GM18507 (cell line): Measurements from ENCODE around the gene WDR59.

Experiments
- DNase-seq: peaks from one replicate; pipeline ENCODE4 v3.0.0; 2011; ENCODE audit warnings: low read depth; ENCODE audit not compliant: insufficient read length; ENCODE audit errors: extremely low spot score
- FAIRE-seq: peaks from 2 replicates; lab custom pipeline; 2011; peaks lifted over from hg19 to GRCh38; lab: Jason Lieb, UNC

The WDR59 gene

DNA sequence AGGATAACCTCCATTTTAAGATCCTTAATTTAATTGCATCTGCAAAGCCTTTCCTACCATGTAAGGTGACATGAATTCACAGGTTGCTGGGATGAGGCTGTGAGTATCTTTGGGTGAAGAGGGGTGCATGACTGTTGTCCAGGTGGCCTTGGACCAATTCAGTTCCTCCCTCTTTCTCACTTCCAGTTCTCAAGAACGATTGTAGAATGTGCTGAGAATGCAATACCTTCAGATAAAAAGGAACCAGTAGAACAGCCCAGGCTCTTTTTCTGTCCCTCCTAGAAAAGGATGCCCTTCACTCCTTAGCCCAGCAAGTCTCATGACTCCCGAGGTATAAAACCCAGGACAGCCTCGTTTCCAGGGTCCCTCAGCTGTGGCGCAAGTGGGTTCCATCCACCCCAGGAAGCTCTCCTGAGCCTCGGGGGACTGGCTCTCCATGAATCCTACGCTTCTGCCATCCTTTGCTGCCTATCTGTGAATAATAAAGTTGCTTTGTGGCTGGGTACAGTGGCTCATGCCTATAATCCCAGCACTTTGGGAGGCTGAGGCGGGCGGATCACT lies 148.7 kb downstream of the WDR59 start:
- DNase-seq (no peak), FAIRE-seq (no peak)

DNA sequence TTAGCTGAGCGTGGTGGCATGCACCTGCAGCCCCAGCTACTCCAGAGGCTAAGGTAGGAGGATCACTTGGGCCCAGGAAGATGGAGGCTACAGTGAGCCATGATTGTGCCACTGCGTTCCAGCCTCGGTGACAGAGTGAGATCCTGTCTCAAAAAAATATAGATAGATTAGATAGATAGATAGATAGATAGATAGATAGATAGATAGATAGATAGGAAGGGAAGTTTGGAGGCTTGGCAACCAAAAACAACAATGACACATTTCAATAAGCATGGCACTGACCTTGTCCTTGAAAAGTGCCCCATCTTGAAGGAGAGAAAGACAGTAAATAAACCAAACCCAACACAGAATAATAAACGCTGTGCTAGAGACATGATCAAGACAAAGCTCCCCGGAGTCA lies 152.7 kb downstream of the WDR59 start:
- FAIRE-seq (no peak), DNase-seq (no peak)

DNA sequence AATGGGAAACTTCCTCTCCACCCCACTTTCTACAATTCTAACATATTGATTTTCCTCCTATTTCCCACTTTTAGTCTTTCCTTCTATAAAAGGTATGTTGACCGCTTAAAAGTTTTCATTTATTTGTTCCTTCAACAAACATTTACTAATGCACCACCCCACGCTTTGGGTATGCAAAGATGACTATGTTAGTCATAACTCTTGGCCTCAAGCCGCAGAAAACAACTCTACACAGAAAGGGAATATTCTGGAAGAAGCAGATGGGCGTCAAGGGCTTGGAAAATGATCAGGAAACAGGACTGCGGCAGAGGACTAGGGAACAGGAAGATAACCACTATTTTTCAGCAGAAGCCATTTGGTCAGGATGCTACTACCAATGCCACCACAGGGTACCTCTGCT lies 153.5 kb downstream of the WDR59 start:
- FAIRE-seq (no peak), DNase-seq (no peak)

DNA sequence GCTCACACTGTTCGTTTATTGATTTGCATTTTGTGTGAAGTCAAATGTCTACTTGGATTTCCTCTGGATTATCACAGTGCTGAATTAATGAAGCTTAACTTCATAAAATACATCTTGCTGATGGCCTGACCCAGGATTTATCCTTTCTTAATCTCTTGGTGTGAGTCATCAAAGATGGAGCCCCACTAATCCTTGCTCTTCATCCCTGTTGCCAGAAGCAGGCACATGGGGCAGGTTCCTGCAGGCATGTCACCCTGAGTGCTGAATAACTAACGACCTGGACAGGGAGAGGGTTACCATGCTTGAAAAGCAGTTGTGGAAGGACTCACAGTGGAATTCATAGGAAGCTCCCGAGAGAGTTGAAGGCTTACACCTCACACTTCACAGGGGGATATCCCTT lies 154.3 kb downstream of the WDR59 start:
- no peak for FAIRE-seq

DNA sequence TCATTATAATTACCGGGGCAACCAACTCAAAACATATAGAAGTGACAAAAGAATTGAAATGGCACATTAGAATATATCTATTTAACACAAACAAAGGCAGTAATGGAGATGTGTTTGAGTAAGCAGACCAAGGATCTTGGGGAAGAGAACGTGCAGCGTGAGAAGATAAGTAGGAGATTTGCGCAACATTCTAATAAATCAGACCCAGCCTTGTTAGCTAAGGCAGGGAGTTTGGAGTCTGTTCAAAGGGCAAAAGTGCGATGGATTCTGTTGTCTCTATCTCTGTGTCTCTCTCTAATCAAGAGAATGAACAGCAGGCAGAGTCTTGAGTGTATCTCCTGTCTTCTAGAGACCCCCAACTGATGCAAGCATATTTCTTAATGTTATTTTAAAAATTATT lies 155.3 kb downstream of the WDR59 start:
- FAIRE-seq: no peak
- DNase-seq: no peak

More for the DNA sequence above, 154.3 kb downstream of the WDR59 start:
- no peak for DNase-seq

DNA sequence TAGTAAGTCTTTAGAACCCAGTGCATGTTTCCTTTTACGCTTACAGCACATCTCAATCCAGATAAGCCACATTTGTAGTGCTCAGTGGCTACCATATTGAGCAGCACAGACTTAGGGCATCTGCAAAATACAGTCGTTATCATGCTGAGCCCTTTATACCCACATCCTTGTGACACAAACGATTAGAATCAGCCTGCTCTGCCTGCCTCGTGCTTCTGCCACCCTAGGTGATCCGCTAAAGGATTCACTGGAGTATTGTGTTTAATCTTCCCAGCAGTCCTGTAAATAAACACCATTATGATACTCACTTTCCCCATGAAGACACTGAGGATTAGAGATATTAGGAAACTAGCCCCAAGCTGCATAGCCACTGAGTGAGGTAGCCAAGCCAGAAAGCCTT lies 159.0 kb downstream of the WDR59 start:
- no peak for DNase-seq
- FAIRE-seq: no peak

DNA sequence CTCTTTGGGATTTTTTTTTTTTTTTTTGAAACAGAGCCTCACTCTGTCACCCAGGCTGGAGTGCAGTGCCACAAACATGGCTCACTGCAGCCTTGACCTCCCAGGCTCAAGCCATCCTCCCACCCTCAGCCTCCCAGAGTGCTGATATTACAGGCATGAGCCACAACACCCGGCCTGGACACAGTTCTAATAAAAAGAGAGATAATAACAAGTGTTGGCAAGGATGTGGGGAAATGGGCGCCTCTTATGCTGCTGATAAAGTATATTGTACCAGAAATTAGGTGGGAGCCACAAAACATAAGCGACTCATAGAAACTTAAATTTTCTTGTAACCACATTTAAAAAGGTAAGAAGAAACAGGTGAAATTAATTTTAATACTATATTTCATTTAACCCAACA lies 159.9 kb downstream of the WDR59 start:
- DNase-seq (no peak), FAIRE-seq (no peak)
